GM18873 (cell line): ENCODE data around the gene BGN.

Experiments
- ATAC-seq: cut with Tn5 transposase; IDR thresholded peaks from one replicate; pipeline ENCODE4 v1.9.1; 2021; ENCODE audit warnings: mild to moderate bottlenecking, moderate library complexity, moderate number of reproducible peaks; ENCODE audit not compliant: unreplicated experiment, low FRiP score

The BGN gene

DNA sequence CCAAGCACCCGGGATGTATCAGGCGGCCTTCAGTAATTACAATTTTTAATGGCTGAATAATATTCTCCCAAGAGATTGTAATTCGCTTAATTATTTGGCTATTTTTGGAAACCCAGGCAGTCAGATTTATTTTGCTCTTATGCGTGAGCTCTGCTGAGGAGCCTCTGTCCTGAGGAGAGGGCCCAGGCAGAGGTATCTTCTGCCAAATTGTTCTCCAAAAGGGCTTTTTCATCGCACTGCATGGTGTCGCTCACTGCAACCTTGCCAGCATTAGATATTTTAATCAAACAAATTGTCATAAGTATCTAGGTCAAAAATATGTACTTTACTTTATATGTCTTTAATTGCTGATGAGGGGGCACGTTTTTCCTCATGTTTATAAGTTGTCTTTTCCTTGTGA is 28.5 kb downstream of the BGN start:
- no peak for ATAC-seq

- no peak for ATAC-seq
These were observed 29.5 kb downstream of the BGN start for GRCh38 chrX:153524234-153524633.

GRCh38 chrX:153525451-153525850 is 30.7 kb downstream of the BGN start:
- no peak for ATAC-seq

GRCh38 chrX:153526042-153526441 is 31.3 kb downstream of the BGN start:
- no peak for ATAC-seq

- no peak for ATAC-seq
These were observed 32.0 kb downstream of the BGN start for GRCh38 chrX:153526801-153527200.

- ATAC-seq = no peak
These were observed 32.4 kb downstream of the BGN start for GRCh38 chrX:153527208-153527607.

- no peak for ATAC-seq
These were observed 35.8 kb downstream of the BGN start for GRCh38 chrX:153530411-153531129.

DNA sequence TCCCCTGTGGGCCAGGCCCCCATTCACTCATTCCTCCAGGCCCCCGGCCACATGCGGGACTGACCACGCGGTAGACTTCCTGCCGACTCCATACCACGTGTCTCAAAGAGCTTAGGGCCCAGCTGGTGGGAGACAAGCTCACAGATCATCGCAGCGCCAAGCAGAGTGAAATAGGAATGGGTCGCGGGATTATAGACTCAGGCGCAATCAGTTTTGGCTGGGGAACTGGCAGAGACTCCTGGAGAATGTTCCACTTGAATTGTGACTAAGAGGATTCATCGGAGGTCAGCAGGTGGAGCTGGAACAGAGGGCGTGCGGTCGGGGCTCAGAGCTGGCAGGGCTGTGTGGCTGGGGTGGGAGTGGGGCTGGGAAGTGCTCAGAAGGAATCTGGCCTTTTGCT is 38.3 kb downstream of the BGN start:
- no peak for ATAC-seq

DNA sequence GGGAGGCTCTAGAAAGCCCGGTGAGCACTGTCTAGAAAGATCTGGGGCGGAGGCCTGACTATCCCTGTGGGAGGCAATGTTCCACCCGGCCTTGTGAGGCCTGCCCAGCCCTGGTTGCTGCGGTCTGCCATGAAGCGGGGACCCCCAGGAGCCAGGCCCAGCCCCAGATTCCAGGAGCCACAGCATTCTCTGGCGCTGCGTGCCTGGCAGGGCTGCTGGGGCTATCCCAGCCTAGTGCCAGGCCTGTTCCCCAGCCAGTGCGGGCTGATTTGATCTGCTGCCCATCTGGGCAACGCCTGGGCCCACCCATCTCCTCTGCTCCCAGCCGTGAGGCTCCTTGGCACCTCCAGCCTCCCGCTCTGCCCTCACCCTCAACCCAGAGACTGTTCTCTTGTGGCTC is 42.3 kb downstream of the BGN start:
- ATAC-seq = no peak

DNA sequence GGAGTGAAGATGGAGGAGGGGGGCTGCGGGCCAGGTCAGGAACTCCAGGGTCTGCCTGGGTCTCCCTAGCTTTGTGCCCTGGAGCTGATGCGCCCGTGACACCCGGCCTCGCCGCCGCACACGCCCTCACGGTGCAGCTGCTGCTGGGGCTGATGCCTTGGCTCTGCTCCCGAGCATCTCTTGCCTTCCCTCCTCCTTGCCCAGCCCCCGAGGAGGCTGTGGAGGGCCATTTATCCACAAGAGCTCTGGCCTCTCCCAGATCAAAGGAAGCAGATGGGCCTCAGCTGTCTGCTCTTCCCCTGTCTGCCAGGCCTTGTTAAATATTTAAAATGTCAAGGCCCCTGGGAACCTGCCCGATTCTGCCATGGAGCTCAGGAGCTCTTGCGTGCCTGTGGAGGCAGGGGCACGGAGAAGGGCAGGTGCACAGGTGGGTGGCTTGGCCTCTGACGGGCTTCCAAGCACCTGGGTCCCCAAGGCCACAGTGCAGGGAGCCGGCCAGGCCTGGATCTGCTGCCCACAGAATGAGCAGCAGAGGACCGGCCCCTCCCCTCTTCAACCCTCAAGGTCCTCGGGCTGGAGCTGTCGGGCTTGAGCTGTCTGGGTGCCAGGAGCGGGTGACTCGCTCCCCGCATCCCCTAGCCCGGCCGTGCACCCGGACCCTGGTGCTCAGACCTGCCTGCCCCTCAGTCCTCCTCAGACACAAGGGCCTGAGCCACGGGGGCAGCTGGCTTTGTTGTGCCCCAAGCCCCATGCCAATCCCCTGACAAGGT is 42.9 kb downstream of the BGN start:
- ATAC-seq = no peak

DNA sequence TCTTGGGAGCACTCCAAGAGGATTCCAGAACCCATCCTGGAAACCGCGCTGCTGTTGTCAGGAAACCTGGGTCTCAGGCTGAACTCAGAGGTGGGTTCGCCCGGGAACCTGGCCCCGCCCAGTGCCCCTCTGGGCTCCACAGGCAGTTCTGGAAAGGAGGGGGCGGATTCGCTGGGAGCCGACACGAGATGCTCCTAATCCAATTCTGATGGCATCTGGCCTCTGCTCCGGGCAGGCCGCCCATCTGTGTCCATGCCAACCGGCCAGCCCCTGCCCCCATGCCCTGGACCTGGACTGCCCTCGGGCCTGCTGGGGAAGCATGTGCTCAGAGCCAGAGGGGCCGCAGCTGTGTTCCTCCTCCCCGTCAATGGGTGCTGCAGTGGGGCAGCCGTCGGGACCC is 43.6 kb downstream of the BGN start:
- no peak for ATAC-seq

DNA sequence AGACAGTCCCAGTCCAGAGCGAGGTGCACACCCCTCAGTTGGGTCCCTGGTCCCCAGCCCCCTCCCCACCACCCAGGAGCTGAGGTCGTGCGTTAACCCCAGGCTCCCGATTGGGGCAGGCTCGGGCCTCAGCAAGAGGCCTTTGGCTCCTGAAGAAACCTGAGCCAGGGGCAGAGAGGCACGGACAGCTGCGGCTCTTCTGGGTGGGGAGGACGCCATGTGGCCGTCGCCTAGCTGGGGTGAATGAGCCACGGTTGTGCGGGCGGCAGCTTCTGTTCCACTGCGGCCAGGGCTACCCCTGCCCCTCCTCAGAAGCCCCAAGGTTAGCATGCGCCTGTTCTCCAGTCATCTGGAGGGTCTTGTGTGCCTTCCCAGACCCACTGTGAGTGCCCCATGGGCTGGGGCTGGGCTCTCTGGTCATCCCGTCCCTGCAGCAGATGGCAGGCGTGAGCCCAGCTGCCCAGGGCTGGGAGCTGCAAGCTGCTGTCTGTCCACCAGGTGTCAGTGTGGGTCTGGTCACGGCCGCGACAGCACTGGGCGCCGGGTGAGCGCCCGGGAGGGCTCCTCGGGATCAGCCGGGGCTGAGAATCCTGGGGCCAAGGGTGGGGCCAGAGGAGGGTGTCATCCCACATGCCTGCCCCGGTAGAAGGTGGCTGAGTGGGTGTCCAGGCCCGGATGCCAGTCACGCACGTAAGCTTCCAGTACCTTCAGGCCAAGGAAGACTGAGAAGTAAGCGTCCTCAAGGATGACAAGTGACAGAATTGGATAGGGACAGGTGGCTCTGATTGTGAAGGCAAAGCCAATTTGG is 44.6 kb downstream of the BGN start:
- no peak for ATAC-seq

- no peak for ATAC-seq
These were observed 45.2 kb downstream of the BGN start for GRCh38 chrX:153539979-153540358.

GRCh38 chrX:153544727-153545126 is 49.9 kb downstream of the BGN start:
- ATAC-seq = no peak

GRCh38 chrX:153546386-153546785 is 51.6 kb downstream of the BGN start:
- ATAC-seq = no peak

DNA sequence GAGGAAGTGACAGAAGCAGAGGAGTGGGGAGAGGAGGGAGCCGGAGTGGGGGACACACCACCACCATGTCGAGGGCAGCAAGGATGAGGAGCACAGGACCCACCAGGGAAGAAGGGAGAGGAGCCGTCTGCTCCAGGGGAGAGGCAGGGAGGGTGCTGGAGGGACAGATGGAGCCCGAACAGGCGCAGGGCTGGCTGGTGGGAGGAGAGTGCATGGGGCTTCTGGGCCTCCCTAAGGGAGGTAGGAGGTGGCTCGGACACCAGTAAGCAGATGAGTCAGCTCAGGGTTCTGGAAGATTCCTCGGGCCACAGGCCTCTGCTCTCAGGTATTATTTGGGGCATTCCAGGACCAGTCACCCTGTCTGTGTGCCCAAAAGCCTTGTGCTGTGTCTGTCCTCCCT is 52.4 kb downstream of the BGN start:
- ATAC-seq = no peak

GRCh38 chrX:153549231-153549630 is 54.5 kb downstream of the BGN start:
- no peak for ATAC-seq

DNA sequence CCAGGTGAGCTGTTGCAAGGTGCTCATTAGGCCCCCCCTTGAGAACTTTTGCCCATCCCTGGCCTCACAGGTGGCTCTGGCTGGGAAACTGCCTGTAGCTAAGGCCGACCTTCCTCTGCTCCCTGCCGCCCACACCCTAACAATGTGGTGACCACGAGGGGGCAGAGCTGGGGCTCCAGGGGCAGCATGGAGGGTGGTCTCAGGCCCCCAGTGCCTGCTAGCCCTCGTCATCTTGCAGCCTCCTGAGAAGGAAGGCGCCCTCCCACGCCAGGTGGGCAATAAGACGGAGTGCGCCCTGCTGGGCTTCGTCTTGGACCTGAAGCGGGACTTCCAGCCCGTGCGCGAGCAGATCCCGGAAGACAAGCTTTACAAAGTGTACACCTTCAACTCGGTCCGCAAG is 55.0 kb downstream of the BGN start:
- ATAC-seq = no peak

- ATAC-seq = no peak
These were observed 56.4 kb downstream of the BGN start for GRCh38 chrX:153551135-153551534.

- ATAC-seq = no peak
These were observed 59.9 kb downstream of the BGN start for GRCh38 chrX:153554519-153555167.

DNA sequence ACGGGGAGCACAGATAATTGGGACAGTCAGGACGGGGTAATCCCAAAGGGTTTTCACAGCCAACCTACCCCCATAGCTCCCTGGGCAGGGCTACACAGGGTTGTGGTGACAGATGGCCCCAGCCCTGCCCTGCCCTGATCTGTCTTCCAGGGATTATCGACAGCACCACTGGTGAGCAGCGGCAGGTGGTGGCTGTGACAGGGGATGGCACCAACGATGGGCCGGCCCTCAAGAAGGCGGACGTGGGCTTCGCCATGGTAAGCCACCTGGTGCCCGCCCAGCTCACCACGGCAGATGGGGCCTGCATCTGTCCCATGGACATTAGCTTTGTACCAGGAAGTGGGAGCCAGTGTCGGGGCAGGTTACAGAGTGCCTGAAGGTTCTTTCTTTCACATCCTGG is 62.0 kb downstream of the BGN start:
- no peak for ATAC-seq
